ENCODE data around the gene ARL8B.

GRCh38 chr3:5145120-5145519 is 23.0 kb downstream of the ARL8B start:
- TF ChIP-seq CTCF (IDR thresholded peaks at IDR 0.05) (no peak), POLR2A (IDR thresholded peaks at IDR 0.05) (no peak)
